Neuron (in vitro differentiated cells): ENCODE measurements around the gene EHBP1.
"Not testable (repeated sequence)": the region's sequence is repeated elsewhere in the genome, so short reads cannot be mapped to it uniquely, and the experiment has no call there.

Source experiments
- H2AFZ ChIP-seq: one replicate; pipeline ENCODE4 v1.6.1; 2013; ENCODE audit warnings: low read depth, mild to moderate bottlenecking, inconsistent platforms, low read length, moderate library complexity
- H3K27me3 ChIP-seq: one replicate; pipeline ENCODE4 v1.6.1; 2013; ENCODE audit warnings: low read length; ENCODE audit not compliant: insufficient read depth
- H3K36me3 ChIP-seq: one replicate; pipeline ENCODE4 v1.6.1; 2013; ENCODE audit warnings: low read length; ENCODE audit not compliant: insufficient read depth
- H3K4me1 ChIP-seq: one replicate; pipeline ENCODE4 v1.6.1; 2013; ENCODE audit warnings: low read length; ENCODE audit not compliant: insufficient read depth
- H3K4me3 ChIP-seq: 2 replicates; pipeline ENCODE4 v1.5.1; 2013; ENCODE audit warnings: mild to moderate bottlenecking, low read length, moderate library complexity
- H3K9me3 ChIP-seq: one replicate; pipeline ENCODE4 v1.6.1; 2013; ENCODE audit warnings: low read length

The EHBP1 gene

DNA sequence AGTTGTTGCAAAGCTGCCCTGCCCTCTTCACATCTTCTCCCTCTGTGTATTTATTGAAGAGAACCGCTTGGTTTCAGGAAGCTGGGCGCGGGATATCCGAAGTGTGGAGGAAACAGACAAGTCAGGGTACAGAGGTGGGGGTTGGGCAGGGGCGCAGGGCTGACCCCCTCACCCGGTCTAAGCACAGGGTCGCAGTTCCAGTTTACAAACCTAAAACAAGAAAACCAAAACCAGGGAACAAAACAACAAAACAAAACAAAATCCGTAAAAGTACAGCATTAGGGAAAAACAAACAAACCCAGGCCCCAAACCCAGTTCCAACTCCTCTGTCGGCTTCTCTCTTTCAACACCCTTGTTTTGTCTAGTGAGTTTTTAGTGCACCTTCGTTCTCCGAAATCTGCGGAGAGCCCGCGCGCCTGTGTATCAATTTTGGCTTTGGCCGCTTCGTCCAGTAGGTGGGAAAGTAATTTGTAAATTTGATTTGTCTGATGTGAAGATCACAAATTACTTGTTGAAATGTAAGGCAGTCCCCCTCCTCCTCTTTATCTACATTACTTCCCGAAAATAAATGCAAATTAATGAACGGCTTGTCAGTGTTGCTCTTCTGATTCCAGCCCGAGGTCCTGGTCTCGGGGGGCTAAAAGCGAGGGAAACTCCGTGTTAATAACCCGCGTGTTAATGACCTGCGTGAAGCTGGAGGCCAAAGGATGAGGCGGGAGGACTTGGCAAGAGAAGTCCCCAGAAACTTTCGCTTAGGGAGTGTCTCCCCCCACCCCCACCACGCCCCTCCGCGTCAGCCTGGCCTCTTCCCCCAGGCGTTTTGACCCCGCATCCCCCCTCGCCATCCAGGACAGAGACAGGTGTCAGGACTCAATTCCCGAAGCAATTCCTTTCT is 352.0 kb downstream of the EHBP1 start:
- peaks cover 60% of the 10 kb centered on the region for H3K27me3 ChIP-seq
- H3K36me3 ChIP-seq, result peaks cover 26% of the 10 kb centered on the region
- peaks cover 27% of the 10 kb centered on the region for H3K9me3 ChIP-seq
- H2AFZ ChIP-seq, result no peak overlapping the region
- H3K4me1 ChIP-seq, result peaks cover 3% of the 10 kb centered on the region
- no peak overlapping the region for H3K4me3 ChIP-seq

GRCh38 chr2:63058144-63058920 is 352.8 kb downstream of the EHBP1 start:
- peaks cover 19% of the 10 kb centered on the region for H3K36me3 ChIP-seq
- peak overlapping the region; percentile 80 for H2AFZ ChIP-seq
- H3K27me3 ChIP-seq, result peaks cover 60% of the 10 kb centered on the region
- H3K9me3 ChIP-seq, result peaks cover 27% of the 10 kb centered on the region
- peaks cover 3% of the 10 kb centered on the region for H3K4me1 ChIP-seq
- H3K4me3 ChIP-seq, result peak overlapping the region; percentile 28

- Histone ChIP-seq H2AFZ (peak overlapping the region; percentile 80), H3K27me3 (peaks cover 56% of the 10 kb centered on the region), H3K36me3 (peaks cover 19% of the 10 kb centered on the region), H3K4me3 (peak overlapping the region; percentile 28), H3K9me3 (peaks cover 23% of the 10 kb centered on the region), H3K4me1 (peaks cover 3% of the 10 kb centered on the region)
Observed at GRCh38 chr2:63058921-63059792, 353.6 kb downstream of the EHBP1 start.

- Histone ChIP-seq H3K36me3 (peaks cover 15% of the 10 kb centered on the region), H3K4me1 (peaks cover 3% of the 10 kb centered on the region), H2AFZ (no peak overlapping the region), H3K9me3 (peaks cover 17% of the 10 kb centered on the region), H3K27me3 (peaks cover 53% of the 10 kb centered on the region), H3K4me3 (peak overlapping the region; percentile 1)
Observed at GRCh38 chr2:63059793-63060471, 354.4 kb downstream of the EHBP1 start.

DNA sequence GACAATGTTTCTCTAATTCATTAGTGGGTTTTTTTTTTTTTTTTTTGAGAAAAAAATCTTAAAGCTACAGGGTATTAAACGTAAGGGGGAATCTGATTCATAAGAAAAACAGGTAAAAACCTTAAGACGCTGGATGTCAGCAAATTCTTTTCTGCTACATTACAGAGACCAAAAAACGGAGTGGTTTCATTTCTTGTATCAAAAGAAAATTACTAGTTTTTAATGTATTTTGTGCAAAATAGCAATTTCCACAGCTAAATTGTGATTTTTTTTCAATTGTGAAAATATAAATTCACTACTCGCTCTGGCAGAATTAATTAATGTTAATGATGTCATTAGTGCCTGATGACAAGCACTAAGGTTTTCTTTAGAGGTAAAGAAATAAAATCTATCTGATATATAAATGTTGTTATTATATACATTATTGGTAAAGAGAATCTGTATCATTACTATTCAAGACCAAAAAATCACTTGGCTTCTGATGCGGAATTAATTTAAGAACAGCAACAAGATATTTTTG is 355.0 kb downstream of the EHBP1 start:
- Histone ChIP-seq H3K9me3 (peaks cover 12% of the 10 kb centered on the region), H3K4me3 (no peak overlapping the region), H2AFZ (no peak overlapping the region), H3K36me3 (peaks cover 15% of the 10 kb centered on the region), H3K27me3 (peaks cover 52% of the 10 kb centered on the region), H3K4me1 (peaks cover 3% of the 10 kb centered on the region)

DNA sequence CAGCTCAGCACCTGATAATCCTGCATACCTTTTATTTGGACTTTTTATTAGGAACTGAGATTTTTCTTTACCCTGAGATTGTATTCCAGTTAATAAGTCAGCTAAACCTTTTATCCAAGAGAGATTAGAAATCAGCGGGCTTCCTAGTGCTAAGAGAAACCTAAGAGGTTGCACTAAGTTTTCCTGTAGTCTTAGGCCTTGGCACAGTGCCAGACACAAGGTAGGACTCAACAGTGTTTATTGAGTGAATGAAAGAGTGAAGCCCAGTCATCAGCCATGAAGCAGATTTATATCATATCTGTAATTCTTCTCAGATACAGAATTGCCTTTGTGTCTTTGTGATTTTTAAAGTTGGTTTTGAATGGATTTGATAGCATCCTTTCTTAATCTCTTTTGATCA is 358.7 kb downstream of the EHBP1 start:
- no peaks in the 10 kb centered on the region for H3K36me3 ChIP-seq
- H3K4me3 ChIP-seq, result no peak overlapping the region
- no peaks in the 10 kb centered on the region for H3K4me1 ChIP-seq
- H3K9me3 ChIP-seq, result no peaks in the 10 kb centered on the region
- H3K27me3 ChIP-seq, result peaks cover 45% of the 10 kb centered on the region
- H2AFZ ChIP-seq, result no peak overlapping the region

DNA sequence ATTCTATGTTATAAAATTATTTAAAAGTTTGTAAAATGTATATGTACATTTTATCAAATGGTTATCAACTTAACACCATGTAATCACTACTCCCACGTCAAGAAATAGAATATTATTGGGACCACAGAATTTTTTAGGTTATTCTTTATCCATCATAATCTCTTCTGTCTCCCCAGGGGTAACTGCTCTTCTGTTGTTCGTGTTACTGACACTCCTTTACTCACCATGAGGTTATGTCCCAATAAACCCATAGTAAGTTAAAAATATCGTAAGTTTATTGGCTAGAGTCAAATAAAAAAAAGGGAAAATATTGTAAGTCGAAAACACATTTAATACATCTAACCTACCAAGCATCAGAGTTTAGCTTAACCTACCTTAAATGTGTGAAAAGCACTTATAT is 359.1 kb downstream of the EHBP1 start:
- Histone ChIP-seq H3K9me3 (no peaks in the 10 kb centered on the region), H3K36me3 (no peaks in the 10 kb centered on the region), H3K27me3 (peaks cover 40% of the 10 kb centered on the region), H3K4me1 (no peaks in the 10 kb centered on the region), H2AFZ (no peak overlapping the region), H3K4me3 (no peak overlapping the region)

DNA sequence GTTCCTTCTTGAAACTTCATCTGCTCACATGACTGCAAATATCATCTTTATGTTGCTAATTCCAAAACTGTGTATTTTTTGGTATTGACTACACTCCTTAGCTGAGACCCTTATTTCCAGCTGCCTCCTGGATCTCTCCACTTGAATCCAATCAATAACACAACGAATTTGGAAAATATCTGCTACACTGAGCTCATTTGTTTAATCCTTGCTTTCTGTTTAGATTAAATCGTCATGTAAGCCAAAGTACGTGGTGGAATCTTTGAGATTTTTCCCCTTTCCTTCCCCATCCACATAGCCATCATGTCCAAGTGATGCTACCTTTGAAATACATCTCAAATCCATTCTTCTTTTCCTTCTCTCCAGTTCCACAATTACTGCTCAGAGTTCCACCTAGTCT is 360.8 kb downstream of the EHBP1 start:
- Histone ChIP-seq H3K4me1 (no peaks in the 10 kb centered on the region), H3K27me3 (peaks cover 29% of the 10 kb centered on the region)

GRCh38 chr2:63066838-63067237 is 361.3 kb downstream of the EHBP1 start:
- no peaks in the 10 kb centered on the region for H3K4me1 ChIP-seq
- peaks cover 24% of the 10 kb centered on the region for H3K27me3 ChIP-seq
- no peaks in the 10 kb centered on the region for H3K9me3 ChIP-seq
- H3K36me3 ChIP-seq, result no peaks in the 10 kb centered on the region
- H3K4me3 ChIP-seq, result no peak overlapping the region
- no peak overlapping the region for H2AFZ ChIP-seq

More for the DNA sequence above, 360.8 kb downstream of the EHBP1 start:
- H3K36me3 ChIP-seq, result no peaks in the 10 kb centered on the region
- H2AFZ ChIP-seq, result no peak overlapping the region
- H3K9me3 ChIP-seq, result no peaks in the 10 kb centered on the region
- H3K4me3 ChIP-seq, result no peak overlapping the region

- Histone ChIP-seq H3K4me3 (no peak overlapping the region), H3K4me1 (no peaks in the 10 kb centered on the region), H3K27me3 (peaks cover 4% of the 10 kb centered on the region), H3K36me3 (no peaks in the 10 kb centered on the region), H2AFZ (no peak overlapping the region), H3K9me3 (no peaks in the 10 kb centered on the region)
Observed at GRCh38 chr2:63071664-63072063, 366.2 kb downstream of the EHBP1 start.

DNA sequence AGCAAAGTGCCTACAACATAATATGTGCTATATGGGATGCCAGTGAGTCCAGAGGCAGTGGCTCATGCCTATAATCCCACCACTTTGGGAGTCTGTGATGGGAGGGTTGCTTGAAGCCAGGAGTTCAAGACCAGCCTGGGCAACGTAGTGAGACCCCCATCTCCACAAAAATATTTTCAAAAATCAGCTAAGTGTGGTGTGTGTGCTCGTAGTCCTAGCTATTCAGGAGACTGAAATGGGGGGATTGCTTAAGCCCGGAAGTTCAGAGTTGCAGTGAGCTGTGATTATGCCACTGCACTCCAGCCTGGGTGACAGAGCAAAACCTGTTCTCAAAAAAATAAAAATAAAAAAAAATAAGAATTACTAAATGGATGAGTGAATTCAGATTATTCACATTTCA is 368.5 kb downstream of the EHBP1 start:
- Histone ChIP-seq H2AFZ (no peak overlapping the region), H3K9me3 (no peaks in the 10 kb centered on the region), H3K4me3 (no peak overlapping the region), H3K36me3 (no peaks in the 10 kb centered on the region), H3K4me1 (no peaks in the 10 kb centered on the region), H3K27me3 (no peaks in the 10 kb centered on the region)

DNA sequence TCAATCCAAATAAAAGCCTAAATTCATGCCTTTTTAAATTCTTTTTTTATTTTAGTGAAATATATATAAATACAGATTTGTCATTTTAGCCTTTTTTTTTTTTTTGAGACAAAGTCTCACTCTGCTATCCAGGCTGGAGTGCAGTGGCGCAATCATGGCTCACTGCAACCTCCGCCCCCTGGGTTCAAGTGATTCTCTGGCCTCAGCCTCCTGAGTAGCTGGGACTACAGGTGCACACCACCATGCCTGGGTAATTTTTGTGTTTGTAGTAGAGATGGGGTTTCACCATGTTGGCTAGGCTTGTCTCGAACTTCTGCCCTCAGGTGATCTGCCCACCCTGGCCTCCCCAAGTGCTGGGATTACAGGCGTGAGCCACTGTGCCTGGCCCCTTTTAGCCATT is 368.9 kb downstream of the EHBP1 start:
- not testable (repeated sequence) for H3K4me3 ChIP-seq, H3K9me3 ChIP-seq, H3K4me1 ChIP-seq, H2AFZ ChIP-seq, H3K27me3 ChIP-seq, H3K36me3 ChIP-seq
